OCI-LY3 (cell line): ENCODE data around the gene AHCYL2.

Experiments used
- EZH2phosphoT487 ChIP-seq: fragments of 200-600 bp; shearing (Covaris generic); IDR thresholded peaks from 2 replicates; pipeline ENCODE4 v1.6.1; 2018; ENCODE audit warnings: antibody characterized with exemption, mixed run types, low read depth
- TF ChIP-seq, protein P1 (sequence below): fragments of 200-600, 300-600 bp; sonication (generic); IDR thresholded peaks from 2 replicates; pipeline ENCODE4 v1.5.1; 2014; ENCODE audit warnings: antibody characterized with exemption, low read length, low read depth

DNA sequence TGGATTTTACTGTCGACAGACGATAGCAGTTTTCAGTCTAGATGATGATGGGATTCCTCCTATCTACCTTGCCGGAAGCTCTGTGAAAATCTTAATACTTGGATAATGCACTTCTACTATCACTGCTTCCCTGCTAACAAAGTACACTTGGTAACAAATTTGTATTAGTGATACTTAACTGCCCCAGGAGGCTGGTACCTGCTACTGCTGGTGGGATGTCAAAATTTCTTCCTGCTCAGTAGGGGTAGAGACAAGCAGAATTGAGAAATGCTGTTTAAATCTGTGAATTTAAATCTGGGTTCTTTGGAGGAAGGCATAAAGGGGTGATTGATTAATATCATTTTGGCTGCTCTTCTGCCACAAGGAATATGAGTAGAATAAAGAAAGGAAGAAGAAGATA, 109.6 kb downstream of the AHCYL2 start:
- no peak for TF ChIP-seq EZH2phosphoT487
- TF ChIP-seq, protein P1, sequence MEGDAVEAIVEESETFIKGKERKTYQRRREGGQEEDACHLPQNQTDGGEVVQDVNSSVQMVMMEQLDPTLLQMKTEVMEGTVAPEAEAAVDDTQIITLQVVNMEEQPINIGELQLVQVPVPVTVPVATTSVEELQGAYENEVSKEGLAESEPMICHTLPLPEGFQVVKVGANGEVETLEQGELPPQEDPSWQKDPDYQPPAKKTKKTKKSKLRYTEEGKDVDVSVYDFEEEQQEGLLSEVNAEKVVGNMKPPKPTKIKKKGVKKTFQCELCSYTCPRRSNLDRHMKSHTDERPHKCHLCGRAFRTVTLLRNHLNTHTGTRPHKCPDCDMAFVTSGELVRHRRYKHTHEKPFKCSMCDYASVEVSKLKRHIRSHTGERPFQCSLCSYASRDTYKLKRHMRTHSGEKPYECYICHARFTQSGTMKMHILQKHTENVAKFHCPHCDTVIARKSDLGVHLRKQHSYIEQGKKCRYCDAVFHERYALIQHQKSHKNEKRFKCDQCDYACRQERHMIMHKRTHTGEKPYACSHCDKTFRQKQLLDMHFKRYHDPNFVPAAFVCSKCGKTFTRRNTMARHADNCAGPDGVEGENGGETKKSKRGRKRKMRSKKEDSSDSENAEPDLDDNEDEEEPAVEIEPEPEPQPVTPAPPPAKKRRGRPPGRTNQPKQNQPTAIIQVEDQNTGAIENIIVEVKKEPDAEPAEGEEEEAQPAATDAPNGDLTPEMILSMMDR, result no peak
